HG02852 (cell line): ENCODE data around the gene KIF3A.
A peak's percentile ranks its signal among the peaks of the same experiment; 100 is the strongest.

Experiments used
- ATAC-seq: cut with Tn5 transposase; IDR thresholded peaks from one replicate; pipeline ENCODE4 v1.9.1; 2021; ENCODE audit warnings: mild to moderate bottlenecking, moderate library complexity; ENCODE audit not compliant: unreplicated experiment

KIF3A gene

DNA sequence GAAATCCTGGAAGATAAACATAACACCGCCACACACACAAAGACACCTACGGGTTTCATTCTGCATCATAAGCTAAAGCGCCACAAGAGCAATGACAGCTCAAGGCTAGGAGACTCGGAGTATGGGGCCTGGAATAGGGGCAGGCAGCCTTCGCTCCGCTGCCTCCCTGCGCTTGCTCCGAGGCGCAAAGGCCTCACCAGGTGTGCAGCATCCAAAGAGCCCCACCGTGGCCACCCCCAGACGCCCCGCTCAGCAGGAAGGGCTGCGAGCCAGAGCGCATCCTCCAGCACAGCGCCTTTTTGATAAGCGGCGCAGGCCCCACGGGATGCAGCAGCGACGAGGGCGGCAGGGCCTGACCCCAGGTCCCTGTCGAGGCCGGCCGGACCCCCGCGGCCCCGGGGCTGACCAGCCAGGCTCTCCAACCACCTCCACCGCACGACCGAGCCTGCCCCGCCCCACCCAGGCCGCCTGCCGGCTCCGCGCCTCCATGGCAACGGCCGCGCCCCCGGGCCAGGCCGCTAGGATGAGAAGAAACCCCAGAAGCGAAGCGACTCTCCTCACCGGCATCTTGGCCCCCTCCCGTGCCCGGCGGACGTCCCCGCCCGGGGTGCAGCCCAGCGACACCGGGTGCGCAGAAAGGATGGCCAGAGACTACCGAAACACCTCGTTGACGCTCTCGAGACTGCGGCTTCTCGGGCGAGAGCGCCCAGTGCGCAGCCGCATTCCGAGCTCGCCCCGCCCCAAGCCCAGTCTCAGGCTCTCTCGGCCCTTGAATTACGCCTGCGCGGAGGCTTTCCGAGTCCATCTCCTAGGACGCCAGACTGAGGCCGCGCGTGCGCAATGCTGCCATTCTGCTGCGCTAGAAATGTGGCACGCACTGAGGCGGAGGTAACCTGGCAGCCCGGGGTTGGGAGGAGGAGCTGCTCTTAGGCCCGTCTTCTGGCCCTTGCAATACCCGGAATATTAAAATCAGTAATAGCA, at the start of gene KIF3A:
Gene KIF3A, minus strand, starts transcription at position 694 of the 981 bp plus-strand sequence. Its CDS starts 127 bp downstream, at position 567.
- peak; percentile 89 for ATAC-seq

DNA sequence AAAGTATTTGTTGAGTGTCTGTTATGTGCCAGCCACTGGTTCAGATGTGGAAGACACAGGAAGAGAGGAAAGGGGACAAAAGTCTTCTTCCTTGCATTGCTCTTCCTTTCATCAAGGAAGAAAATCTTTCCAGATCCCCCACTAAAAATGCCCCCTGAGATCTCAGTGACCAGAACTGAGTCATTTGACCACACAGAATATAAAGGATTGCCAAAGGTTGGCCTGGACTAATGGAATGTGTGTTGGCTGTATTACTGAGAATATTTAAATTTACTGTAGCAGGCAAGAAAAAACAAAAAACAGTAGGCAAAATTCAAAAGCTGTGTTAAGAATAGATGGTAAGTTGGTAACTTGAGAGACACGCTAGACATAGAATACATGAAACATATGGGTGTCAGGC, 49.7 kb upstream of the KIF3A start:
- ATAC-seq, result no peak

- ATAC-seq, result no peak
Observed at GRCh38 chr5:132785864-132786263, 48.5 kb upstream of the KIF3A start.

DNA sequence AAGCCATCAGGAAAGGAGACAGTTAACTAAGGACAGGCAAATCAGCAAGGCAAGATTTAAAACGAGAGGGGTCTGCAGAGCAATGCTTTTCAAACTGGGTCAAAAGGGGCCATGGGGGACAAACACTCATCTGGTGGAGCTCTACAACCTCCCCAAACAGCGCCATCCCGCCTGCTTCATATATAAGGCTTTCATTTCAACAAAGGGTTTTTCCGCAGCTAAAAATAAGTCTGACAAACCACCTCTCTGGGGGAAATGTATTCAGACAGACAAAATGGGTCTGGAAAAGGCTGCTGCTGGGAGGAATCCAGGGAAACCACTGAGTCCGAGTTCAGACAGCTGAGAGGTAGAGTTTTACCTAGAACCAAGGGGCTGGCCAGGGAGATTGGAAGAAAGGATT, 48.0 kb upstream of the KIF3A start:
- ATAC-seq, result no peak

GRCh38 chr5:132782101-132782500, 44.8 kb upstream of the KIF3A start:
- ATAC-seq, result no peak

DNA sequence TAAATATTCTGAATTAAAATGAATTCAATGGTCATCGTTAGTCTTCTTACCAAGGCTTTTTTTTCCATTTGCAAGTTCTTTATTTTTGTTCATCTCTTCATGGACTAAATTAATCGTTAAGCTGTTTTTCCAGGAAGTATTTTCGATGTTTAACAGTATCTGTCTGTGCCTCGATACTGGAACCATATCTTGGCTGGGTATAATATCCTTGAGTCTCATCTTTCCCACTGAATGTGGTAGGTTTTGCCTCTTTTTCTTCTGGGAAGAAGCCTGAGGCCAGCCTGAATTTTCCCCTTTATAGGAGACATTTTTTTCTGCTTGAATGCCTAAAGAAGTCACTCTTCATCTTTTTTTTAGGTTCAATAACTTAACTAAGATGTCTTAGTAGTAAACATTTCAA, 43.7 kb upstream of the KIF3A start:
- ATAC-seq, result no peak

GRCh38 chr5:132780577-132780976, 43.2 kb upstream of the KIF3A start:
- ATAC-seq, result no peak

- no peak for ATAC-seq
Observed at GRCh38 chr5:132779961-132780360, 42.6 kb upstream of the KIF3A start.

GRCh38 chr5:132778856-132779255, 41.5 kb upstream of the KIF3A start:
- no peak for ATAC-seq

DNA sequence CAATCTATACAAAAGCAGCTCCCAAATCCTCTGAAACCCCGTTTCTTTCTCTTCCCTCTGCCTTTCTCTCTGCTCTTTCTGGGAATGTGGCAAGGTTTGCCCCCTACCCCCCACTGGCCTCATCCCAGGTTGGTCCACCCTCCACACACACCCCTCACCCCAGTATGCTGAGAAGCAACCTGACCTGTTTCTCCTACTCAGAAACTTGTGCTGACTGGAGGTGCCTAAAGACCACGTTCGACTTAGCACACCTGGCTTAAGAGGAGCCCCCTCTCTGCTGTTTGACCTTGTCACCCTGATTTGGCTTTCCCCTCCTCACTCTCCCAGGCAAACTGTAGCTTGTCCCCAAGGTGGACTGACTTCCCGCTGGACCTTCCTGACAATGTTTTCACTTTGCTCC, 40.8 kb upstream of the KIF3A start:
- ATAC-seq, result no peak

DNA sequence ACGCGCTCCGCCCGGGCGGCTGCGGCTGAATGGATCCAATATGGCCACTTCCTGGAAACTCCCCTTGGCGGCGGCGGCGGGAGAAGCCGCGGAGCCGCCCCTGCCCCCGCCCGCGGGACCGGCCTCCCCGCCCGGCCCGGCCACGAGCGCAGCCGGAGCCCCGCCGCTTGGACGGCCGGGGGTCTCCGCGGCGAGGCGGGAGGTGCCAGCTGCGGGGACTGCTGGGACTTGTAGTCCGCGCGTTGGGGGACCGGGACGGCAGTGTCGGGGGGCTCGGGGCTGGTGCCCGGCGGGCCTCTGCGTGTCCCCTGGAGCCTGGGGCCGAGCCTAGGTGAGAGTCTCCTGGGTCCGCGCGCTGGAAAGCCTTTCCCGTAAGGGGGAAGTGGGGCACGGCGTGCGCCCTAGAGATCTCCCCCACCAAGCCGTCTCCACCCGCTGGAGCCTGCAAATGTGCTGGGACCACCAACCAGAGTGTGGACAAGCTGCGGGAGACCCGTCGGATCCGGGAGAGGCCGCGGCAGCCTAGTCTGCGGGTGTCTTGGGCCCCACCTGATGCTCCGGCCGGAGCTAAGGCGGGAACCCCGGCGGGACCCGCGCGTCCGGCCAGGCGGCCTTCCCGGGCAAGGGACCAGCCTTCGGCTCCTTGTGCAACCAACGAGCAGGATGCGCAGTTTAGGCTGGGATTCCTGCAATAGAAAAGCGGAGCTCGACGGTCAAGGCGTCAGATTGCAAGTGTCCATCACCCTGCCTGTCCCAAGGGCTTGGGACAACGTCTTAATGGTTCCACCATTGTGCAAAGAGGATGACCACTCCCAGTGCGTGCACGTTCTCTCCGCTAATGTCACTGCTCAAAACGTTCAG, 40.1 kb upstream of the KIF3A start, which contains the start of gene SEPTIN8:
Gene SEPTIN8, minus strand, starts transcription at position 31 of the 861 bp plus-strand sequence. CDS start 102 bp downstream, outside the sequence.
- peak; percentile 63 for ATAC-seq

DNA sequence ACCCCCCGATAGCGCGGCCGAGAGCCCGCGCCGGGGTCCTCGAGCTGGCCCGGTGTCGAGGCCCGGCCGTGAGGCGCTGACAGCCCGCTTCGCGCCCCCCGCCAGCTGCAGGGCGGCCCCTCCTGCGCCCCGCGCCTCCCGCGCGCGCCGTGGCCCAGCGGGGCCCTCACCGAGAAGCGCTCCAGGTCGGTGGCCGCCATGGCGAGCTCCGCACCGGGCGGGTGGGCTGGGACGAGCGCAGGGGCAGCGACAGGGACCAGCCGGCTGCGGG, 39.5 kb upstream of the KIF3A start:
- no peak for ATAC-seq

GRCh38 chr5:132776131-132776937, 39.0 kb upstream of the KIF3A start:
- peak; percentile 28 for ATAC-seq

- ATAC-seq, result no peak
Observed at GRCh38 chr5:132775476-132775961, 38.2 kb upstream of the KIF3A start.

DNA sequence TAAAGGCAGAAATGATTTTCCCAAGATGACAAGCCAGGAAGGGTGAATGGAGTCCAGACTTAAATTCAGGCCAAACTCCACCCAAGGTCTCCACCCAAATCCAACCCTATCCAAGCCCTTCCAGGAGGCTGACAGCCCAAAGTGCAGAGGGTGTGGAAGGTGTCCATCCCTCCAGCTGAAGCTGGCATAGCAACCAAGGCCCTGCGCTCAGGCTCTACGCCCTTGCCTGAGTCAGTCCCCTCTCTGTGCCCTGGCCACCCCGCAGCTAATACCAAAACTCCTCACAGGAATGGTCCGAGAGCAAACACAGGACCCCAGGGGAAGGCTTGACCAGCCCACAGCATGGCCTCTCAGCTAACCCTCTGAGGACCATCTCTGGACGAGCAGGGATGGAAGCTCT, 37.5 kb upstream of the KIF3A start:
- no peak for ATAC-seq

DNA sequence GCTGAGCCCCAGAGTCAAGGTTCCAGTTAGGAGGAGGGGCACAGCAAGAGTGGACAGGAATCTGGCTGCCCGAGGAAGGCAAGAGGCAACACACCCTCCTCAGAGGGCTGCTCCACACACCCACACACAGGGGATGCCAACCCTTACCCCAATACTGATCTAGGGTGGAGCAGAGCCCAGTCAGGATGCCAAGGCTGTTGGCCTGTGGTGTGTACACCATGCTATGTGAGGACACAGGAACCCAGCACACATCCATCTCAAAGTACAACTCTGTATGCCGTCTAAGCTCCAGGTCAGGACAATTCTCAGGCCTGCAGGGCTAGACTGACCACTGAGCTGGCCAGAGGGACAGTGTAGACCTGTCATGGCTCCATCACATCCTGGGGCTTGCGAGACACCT, 37.1 kb upstream of the KIF3A start:
- no peak for ATAC-seq

- ATAC-seq, result no peak
Observed at GRCh38 chr5:132773601-132774355, 36.4 kb upstream of the KIF3A start.

DNA sequence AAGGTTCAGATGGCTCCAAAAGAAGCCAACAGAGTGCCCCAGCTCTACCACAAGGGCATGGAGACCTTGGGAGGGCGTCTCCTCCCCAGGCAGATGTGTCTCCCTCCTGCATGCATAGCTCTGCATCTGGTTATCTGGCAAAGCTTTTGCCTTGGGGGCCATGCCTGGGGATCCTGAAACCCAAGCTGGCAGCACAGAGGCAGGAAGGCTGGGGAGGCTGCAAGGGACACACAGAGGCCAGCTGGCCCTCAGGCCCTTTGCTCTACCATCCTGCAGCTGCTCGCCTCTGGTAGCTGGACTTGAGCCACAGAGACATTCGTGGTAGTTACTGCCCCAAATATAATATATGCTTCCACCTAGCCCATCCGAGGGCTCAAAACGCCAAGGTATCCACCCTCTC, 35.8 kb upstream of the KIF3A start:
- ATAC-seq, result no peak

DNA sequence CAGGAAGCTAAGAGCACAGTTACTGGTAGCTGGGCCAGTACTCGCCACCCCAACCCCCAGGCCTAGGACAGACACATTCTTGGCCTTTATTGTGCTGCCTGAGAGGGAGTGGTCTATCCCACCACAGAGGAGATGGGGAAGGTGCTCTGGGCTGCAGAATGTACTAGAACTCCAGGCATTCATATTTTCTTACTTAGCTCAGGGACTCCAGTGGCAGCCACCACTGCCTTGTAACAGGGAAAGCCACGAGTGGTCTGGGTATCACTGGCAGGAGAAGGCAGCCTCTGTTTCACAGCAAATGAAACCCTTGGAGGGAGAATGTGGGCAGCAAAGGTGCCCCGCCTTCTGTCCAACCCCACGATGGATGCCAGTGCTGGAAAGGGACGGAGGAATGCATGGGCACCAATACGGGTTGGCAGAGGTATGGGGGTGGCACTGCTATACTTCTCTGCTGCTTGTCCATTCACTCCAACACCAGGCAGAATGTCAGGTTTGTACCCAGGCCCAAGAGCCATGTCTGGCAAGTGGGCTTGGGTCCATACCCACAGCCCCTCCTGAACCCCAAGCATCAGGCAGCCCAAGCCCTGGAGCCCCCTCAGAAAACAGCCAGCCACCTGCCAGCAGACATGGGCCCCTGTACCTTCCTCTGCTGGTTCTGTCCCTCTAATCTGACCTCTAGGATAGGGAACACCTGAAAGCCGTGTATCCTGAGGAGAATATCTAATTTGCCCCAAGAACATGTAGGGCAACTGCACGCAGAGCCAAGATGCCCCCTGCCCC, 35.1 kb upstream of the KIF3A start:
- ATAC-seq, result no peak
